HK-2 (cell line): ENCODE measurements around the gene MAG.
A peak's percentile ranks its signal among the peaks of the same experiment; 100 is the strongest.

Experiments
- DNase-seq: peaks from one replicate; pipeline ENCODE4 v3.0.0-alpha.2; 2018; ENCODE audit not compliant: unreplicated experiment

MAG gene

GRCh38 chr19:35265126-35265899 lies 26.6 kb upstream of the MAG start:
- no peak for DNase-seq

DNA sequence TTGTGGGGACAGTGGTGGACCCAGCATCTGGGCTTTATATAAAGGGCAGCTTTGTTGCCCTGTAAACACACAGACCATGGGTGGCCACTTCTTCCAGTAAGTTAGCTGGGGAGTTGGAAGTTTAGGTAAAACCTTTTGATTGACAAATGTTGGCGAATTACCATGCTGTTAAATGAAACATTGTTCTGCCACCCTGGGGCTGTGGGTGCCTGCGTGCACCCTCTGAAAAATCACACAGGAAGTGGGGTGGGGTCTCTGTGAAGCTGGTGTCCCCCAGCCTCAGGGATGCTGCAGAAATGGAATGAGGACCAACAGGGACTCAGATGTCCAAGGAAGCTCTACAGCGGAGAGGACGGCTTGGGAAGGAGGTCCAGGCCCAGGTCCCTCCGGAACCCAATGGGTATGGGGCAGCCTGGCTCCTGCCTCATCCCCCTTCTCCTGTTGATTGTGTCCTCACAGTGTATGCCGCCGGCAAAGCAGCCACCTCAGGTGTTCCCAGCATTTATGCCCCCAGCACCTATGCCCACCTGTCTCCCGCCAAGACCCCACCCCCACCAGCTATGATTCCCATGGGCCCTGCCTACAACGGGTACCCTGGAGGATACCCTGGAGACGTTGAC lies 26.0 kb upstream of the MAG start:
- no peak for DNase-seq

DNA sequence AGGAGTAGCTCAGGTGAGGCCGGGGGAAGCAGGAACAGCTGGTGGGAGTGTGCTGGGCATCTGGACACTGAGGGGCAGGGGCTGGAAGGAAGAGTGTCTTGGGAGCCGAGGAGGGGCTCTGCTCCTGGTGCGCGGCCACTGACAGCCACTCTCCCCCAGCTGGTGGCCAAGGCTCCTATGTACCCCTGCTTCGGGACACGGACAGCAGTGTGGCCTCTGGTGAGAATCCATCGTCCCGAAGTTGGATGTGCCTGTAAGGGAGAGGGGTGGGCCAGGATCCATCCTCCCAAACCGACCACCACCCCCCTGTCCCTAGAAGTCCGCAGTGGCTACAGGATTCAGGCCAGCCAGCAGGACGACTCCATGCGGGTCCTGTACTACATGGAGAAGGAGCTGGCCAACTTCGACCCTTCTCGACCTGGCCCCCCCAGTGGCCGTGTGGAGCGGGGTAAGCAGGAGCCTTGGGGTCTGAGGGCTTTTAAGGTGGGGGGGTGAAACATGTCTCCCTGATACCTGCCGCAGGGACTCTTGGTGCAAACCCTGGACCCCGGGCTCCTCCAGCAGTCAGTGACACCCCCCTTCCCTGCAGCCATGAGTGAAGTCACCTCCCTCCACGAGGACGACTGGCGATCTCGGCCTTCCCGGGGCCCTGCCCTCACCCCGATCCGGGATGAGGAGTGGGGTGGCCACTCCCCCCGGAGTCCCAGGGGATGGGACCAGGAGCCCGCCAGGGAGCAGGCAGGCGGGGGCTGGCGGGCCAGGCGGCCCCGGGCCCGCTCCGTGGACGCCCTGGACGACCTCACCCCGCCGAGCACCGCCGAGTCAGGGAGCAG lies 25.2 kb upstream of the MAG start:
- no peak for DNase-seq

DNA sequence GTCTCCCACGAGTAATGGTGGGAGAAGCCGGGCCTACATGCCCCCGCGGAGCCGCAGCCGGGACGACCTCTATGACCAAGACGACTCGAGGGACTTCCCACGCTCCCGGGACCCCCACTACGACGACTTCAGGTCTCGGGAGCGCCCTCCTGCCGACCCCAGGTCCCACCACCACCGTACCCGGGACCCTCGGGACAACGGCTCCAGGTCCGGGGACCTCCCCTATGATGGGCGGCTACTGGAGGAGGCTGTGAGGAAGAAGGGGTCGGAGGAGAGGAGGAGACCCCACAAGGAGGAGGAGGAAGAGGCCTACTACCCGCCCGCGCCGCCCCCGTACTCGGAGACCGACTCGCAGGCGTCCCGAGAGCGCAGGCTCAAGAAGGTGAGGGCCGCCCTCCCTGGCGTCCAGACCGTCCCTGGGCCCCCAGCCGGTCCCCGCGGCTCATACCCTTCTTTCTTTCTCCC lies 24.6 kb upstream of the MAG start:
- peak; percentile 50 for DNase-seq

- peak; percentile 77 for DNase-seq
Measured at GRCh38 chr19:35267818-35268535, 24.0 kb upstream of the MAG start.

DNA sequence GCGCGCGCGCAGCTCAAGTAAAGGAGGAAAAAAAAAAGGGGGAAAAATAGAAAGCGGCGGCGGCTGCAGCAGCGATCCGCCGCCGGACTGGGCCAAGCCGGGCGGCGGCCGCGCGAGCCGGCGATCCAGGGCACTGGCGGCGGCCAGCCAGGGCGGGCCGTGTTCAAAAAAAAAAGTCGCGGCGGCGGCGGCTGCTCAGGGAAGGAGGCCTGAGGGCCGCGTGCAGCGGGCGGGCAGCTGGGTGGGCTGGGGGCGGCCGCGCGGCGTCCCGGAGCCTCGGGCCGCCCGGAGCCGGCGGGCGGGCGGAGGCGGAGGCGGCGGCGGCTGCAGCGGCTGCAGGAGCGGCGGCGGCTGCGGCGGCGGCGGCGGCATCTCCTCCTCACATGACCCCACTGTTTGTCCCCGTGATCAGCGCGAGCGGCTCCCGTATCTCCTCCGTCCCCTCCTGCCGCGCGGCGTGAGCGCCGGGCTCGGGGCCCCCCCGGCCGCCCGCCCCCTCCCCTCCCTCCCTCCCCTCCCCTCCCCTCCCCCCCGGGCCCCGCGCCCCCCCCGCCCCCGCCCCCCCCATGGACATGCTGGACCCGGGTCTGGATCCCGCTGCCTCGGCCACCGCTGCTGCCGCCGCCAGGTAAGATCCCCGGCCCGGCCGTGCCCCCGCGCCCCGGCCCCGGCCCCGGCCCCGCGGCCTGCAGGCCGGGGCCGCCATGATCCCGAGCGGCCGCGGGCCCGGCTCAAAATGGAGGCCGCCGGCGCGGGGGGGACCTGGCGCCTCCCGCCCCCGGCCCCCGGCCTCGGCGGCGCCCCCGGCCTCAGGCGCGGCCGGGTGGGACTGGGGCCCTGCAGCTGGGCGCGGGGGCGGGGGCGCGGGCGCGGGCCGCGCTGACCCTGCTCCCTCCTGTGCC lies 23.2 kb upstream of the MAG start, which contains the start of gene USF2:
TSS of gene USF2 (plus strand) at position 427 of the 902 bp plus-strand sequence. CDS start at position 567, 140 bp downstream.
- peak; percentile 62 for DNase-seq

GRCh38 chr19:35269438-35270117 lies 22.4 kb upstream of the MAG start:
- DNase-seq = peak; percentile 94

GRCh38 chr19:35270381-35270811 lies 21.6 kb upstream of the MAG start:
- no peak for DNase-seq

GRCh38 chr19:35271546-35271945 lies 20.4 kb upstream of the MAG start:
- no peak for DNase-seq

DNA sequence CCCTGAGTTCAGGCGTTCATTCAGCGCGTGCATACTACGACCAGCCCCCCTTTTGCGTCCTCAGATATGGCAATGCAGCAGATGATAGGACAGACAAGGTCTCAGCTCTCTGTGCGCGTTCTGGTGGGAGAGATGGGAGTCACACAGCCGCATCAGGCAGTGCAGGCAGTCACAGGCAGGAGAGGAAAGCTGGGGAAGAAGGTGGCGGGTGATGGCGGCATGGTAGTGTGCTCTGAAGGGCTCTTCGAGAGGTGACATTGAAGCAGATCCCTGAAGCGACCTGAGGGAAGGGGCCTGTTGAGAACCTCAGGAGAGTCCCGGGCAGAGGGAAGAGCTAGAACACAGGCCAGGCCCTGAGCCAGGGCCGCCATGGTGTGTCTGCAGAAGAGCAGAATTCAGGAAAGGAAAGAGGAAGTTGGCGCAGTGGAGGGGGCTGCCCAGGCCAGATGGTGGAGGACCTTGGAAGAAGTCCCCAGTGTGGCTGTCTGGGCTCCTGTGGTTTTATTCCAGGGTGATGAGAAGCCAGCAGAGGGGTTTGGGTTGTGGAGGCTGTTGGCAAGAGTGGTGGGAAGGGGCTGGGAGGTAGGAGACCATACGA lies 19.7 kb upstream of the MAG start:
- DNase-seq = no peak

DNA sequence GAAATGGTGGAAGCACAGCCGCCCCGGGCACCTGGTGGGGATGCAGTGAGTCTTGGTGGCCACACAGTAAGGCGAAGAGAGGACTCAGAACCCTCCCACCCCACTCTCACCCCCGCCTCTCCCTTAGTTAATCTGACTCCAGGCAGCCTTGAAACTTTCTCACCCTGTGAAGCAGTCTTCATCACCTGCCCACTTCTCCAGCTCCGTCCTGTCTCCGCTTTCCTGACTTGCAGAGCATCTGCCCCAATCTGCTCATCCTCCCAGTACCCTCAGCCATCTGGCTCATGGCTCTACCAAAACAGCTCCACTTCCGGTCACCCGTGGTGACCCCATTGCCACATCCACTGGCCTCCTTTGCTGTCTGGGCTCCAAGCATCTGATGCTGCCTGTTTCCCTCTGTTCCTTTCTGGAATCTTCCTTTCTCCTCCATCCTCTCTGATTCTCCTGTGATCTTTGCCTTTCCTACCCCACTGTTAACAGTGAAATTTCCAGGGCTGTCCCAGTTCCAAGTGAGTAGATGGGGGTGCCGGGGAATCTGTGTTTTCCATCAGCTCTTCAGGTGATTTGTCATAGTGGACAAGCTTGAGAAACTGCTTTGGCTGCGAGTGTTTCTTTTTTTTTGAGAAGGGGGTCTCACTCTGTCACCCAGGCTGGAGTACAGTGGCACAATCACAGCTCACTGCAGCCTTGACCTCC lies 18.9 kb upstream of the MAG start:
- DNase-seq = no peak

GRCh38 chr19:35273686-35274259 lies 18.2 kb upstream of the MAG start:
- DNase-seq = no peak

DNA sequence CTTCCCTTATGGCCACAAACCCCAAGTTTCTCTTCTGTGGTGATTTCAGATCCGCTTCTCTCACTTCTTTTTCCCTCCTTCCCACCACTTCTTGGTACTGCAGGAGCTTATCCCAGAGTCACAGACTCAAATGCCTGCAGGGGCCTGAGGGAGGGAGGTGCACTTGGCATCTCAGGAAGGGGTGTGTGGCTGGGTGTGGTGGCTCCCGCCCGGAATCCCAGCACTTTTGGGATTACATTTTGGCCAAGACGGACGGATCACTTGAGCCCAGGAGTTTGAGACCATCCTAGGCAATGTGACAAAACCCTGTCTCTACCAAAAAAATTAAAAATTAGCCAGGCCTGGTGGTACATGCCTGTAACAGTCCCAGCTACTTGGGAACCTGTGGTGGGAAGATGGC lies 17.6 kb upstream of the MAG start:
- no peak for DNase-seq

- no peak for DNase-seq
Measured at GRCh38 chr19:35276706-35277281, 15.2 kb upstream of the MAG start.

DNA sequence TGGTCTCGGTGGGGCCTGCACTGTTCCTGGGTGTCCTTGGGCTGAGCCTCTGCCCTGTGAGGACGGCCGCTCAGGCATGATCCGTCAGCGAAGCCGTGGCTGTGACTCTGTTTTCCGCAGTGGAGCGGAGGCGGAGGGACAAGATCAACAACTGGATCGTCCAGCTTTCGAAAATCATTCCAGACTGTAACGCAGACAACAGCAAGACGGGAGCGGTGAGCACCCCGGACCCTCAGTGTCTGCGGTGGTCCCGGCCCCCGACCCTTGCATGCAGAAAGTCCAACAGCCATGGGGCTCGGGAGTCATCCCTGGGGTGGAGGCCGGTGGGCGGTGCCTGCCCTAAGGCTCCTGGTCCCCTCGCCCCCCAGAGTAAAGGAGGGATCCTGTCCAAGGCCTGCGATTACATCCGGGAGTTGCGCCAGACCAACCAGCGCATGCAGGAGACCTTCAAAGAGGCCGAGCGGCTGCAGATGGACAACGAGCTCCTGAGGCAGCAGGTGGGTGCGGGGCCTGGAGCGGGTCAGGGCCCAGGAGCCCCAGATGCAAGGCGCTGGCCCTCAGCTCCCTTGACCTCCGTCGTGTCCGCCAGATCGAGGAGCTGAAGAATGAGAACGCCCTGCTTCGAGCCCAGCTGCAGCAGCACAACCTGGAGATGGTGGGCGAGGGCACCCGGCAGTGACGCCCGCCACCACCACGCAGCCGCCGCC lies 13.2 kb upstream of the MAG start:
- no peak for DNase-seq

DNA sequence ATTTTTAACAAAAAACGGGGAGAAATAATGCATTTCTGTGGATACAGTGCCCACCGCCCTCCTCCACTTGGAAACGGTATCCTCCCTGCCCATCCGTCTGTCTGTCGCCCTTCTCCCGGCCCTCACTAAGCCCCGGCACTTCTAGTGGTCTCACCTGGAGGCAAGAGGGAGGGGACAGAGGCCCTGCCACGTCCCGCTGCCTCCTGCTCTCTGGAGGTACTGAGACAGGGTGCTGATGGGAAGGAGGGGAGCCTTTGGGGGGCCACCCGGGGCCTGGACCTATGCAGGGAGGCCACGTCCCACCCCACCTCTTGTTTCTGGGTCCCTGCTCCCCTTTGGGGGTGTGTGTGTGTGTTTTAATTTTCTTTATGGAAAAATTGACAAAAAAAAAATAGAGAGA lies 12.6 kb upstream of the MAG start:
- DNase-seq = no peak

GRCh38 chr19:35279985-35280821 lies 11.8 kb upstream of the MAG start:
- no peak for DNase-seq
